GM21367 (cell line): ENCODE measurements around the gene BRD3OS.
"Not testable (repeated sequence)": the region's sequence is repeated elsewhere in the genome, so short reads cannot be mapped to it uniquely, and the experiment has no call there.

Source experiments
- ATAC-seq: cut with Tn5 transposase; IDR thresholded peaks from one replicate; pipeline ENCODE4 v1.9.1; 2021; ENCODE audit not compliant: unreplicated experiment

The BRD3OS gene

DNA sequence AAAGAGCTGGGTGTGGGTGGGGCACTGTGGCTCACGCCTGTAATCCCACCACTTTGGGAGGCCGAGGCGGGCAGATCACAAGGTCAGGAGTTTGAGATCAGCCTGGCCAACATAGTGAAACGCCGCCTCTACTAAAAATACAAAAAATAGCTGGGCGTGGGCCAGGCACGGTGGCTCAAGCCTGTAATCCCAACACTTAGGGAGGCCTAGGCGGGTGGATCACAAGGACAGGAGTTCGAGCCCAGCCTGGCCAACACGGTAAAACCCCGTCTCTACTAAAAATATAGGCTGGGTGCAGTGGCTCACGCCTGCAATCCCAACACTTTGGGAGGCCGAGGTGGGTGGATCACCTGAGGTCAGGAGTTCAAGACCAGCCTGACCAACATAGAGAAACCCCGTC lies 36.5 kb upstream of the BRD3OS start:
- not testable (repeated sequence) for ATAC-seq

DNA sequence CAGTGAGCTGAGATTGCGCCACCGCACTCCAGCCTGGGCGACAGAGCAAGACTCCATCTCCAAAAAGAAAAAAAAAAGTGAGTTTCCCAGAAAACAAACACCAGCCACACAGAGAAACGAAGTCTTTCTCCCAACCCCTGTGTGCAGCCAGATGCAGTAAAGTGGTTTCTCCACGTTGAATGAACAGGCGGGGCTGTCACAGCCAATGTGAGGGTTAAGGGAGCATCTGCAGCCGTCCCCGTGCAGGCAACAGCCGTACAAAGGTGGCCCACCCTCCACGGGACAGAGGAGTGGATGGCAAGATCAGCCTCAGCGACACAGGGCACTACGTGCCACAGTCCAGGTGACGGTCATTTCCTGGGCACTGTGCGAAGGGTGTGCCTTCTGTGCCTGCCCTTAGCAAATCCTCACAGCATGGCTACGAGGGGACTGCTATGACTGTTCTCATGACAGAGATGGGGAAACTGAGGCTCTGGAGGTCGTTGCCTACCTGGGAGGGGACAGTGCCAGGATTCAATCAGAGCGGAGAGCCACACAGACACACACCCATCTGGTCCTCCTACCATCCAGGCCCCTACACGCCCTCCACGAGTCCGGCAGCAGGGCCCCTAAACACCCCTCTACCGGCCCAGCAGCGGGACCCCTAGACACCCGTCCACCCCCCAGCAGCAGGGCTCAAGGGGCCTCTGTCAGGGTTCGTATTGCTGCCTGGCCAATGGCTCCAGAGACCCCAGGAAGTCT lies 35.5 kb upstream of the BRD3OS start:
- ATAC-seq = no peak

GRCh38 chr9:133990366-133991213 lies 34.7 kb upstream of the BRD3OS start:
- no peak for ATAC-seq

GRCh38 chr9:133991214-133991921 lies 33.9 kb upstream of the BRD3OS start:
- ATAC-seq = no peak

- ATAC-seq = peak; percentile 36
Measured at GRCh38 chr9:133991964-133992779, 33.1 kb upstream of the BRD3OS start, which contains the start of gene VAV2. Gene VAV2, minus strand, starts transcription at chr9:133992324. Its CDS starts 46 bp downstream, at chr9:133992278.

DNA sequence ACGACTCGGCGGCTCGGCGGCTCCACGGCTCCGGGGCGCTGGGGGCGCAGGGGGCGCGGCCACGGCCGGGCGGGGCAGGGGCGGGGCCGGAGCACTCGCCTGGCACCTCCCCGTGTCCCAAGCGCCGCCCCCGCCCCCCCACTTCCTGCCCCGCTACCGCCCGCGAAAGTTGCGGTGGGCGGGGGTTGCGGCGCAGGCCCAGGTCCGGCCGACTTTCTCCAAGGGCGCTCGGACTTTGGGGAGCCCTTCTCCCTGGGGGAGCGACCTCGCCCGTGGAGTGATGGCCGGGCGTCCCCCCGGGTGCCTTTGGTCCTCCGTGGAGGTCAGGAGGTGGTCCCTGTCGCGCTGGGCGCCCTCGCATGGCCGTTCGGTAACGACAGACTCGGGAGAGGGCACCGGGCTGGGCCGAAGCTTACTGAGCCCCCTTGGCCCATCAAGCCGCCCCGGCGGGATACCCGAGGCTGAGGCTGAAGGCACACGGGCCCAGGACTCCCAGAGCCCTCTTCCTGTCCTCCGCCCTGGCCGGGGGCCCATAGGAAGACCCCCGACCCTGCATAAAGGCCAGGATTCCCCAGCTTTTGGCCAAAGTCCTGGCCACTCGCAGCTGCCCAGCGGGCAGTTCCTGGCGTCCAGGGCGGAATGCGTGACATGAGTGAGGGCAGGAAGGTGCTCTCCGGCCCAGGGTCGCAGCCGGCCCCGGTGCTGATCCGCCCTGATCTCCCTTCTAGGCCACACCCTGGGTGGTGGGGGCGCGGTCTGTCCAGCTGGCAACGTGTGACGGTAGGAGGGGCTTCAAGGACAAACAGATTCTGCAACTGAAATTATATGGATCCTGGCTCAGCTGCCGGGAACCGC lies 32.3 kb upstream of the BRD3OS start:
- peak; percentile 28 for ATAC-seq

DNA sequence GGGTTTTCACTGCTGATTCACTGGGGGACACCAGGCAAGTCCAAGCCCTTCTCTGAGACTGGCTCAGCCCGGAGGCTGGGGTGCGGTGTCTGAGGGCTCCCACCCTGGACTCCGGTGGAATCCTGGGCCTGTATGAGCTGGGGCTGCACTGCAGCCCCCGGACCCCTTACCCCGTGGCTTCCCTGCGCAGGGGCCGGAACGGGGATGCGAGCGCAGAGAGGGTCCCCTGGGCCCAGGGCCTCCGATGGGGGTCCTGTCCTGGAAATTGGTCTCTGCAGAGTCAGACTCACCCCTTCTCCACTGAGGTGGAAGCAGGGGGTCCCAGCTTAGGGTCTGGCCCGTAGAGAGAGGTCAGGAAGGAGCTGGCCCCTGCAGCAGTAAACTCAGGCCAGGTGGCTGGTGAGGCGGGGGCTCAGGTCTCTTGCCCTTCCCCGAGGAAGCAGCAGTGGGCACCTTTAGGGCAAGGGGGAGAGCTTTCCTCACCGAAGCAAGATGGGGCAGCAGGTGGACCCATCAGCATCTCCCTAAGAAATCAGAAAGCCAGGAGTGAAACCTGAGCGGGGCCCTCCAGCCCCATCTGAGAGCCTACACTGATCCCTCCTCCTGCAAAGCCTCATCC lies 31.5 kb upstream of the BRD3OS start:
- no peak for ATAC-seq

- ATAC-seq = no peak
Measured at GRCh38 chr9:133994353-133995011, 30.8 kb upstream of the BRD3OS start.

GRCh38 chr9:133995012-133995896 lies 30.0 kb upstream of the BRD3OS start:
- ATAC-seq = no peak

- ATAC-seq = no peak
Measured at GRCh38 chr9:133996531-133997520, 28.5 kb upstream of the BRD3OS start.

DNA sequence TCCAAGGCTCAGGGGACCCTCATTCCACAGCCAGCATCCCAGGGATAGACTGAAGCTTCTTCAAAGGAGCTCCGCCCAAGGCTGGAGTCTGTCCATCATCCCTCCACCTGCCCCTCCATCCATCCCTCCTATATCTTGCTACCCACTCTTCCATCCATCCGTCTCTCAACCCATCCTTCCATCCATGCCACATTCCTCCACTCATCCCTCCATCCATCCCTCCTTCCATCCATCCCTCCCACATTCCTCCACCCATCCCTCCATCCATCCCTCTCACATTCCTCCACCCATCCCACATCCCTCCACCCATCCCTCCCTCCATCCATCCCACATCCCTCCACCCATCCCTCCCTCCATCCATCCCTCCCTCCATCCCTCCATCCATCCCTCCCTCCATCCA lies 27.7 kb upstream of the BRD3OS start:
- no peak for ATAC-seq

DNA sequence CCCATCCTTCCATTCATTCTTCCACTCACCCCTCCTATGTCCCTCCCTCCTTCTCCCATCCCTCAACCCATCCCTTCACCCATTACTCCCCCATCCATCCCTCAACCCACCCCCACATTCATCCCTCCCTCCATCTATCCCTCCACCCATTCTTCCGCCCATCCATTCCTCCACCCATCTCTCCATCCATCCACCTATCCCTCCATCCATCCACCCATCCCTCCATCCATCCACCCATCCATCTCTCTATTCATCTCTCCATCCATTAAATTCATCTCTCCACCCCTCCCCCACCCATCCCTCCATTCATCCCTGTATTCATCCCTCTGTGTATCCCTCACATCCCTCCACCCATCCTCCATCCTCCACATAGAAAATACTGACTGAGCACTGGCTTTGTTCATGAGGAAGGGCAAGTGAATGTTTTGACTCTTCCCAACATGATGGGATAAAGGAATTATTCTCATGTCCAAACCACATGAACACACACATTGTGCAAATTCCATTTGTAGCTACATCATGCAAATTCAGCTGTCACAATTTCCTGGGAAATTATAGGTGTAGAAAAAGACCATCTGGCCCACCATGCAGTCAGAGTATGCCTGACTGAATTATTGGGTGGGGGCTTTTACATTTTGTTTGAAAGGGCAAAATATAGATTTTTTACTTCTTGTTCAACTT lies 26.2 kb upstream of the BRD3OS start:
- no peak for ATAC-seq

GRCh38 chr9:133999851-134000265 lies 25.4 kb upstream of the BRD3OS start:
- no peak for ATAC-seq

- ATAC-seq = no peak
Measured at GRCh38 chr9:134002796-134003195, 22.5 kb upstream of the BRD3OS start.

DNA sequence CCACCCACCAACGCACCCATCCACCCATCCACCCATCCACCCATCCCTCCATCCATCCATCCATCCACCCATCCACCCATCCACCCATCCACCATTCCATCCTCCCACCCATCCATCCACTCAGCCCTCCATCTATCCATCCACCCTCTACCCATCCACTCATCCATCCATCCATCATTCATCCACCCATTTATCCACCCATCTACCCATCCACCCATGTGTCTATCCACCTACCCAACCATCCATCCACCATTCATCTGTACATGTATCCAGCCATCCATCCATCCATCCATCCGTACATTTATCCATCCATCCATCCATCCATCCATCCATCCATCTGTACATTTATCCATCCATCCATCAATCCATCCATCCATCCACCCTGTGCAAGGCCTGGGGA lies 22.0 kb upstream of the BRD3OS start:
- no peak for ATAC-seq
